ENCODE results near the gene ITSN1. TPM values are rescaled to one million over a fixed set of nuclear protein-coding genes. Genes with fewer than 3 reads are reported as not detected.

Gene ITSN1
- total and polyA plus RNA-seq, 2 of the 13 experiments (the other 11 are each of a cell fraction or from before 2014, with no cell fraction given): 26.1 to 33.8 TPM

DNA sequence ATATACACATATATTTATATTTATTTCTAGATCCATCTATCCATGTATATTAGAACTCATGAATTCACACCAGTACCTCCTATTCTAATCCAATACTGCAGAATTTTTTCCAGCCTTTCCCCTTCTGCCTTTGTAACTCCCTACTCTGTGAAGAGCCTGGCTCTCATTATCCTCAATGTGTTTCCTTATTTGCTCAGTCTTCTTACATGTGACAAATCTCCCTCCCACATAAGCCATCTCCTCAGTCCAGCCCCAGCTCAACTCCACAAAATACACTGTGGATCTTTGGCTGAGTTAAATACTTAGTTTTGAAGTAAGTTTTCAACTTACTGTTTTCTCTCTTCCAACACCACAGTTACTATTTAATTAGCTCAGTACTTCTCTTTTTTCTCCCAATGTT lies 227.6 kb downstream of the ITSN1 start (continued):
- TF ChIP-seq YY1 (IDR thresholded peaks at IDR 0.05; ENCODE audit: insufficient read depth, insufficient replicate concordance, low read depth, low read length) (no peak), ZSCAN21 (CRISPR knock-in tag; IDR thresholded peaks at IDR 0.05; ENCODE audit: borderline replicate concordance) (no peak), MEIS2 (CRISPR knock-in tag; IDR thresholded peaks at IDR 0.05) (no peak), ZFP1 (CRISPR knock-in tag; IDR thresholded peaks at IDR 0.05) (no peak), ZNF549 (CRISPR knock-in tag; IDR thresholded peaks at IDR 0.05) (no peak), ZNF816 (CRISPR knock-in tag; IDR thresholded peaks at IDR 0.05; ENCODE audit: borderline replicate concordance) (no peak), PHF5A (CRISPR knock-in tag; IDR thresholded peaks at IDR 0.05; ENCODE audit: low read depth, unreplicated experiment) (no peak)
- TF ChIP-seq, protein P1, sequence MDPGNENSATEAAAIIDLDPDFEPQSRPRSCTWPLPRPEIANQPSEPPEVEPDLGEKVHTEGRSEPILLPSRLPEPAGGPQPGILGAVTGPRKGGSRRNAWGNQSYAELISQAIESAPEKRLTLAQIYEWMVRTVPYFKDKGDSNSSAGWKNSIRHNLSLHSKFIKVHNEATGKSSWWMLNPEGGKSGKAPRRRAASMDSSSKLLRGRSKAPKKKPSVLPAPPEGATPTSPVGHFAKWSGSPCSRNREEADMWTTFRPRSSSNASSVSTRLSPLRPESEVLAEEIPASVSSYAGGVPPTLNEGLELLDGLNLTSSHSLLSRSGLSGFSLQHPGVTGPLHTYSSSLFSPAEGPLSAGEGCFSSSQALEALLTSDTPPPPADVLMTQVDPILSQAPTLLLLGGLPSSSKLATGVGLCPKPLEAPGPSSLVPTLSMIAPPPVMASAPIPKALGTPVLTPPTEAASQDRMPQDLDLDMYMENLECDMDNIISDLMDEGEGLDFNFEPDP (CRISPR knock-in tag; conservative IDR thresholded peaks at IDR 0.05): no peak

DNA sequence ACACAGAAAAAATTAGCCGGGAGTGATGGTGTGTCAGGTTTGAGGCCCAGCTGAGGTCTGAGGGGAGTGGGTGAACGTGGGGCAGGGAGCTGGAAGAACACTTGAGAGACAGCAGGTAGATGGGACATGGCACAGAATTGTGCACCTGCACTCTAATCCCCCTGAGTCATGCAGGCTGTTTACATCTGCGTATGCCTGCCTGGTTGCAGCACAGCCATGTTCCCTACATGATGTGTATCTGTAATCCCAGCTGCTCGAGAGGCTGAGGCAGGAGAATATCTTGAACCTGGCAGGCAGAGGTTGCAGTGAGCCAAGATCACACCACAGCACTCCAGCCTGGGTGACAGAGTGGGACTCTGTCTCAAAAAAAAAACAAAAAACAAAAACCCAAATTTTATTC lies 228.5 kb downstream of the ITSN1 start:
- no peaks in the 10 kb centered on the region for H3K9me3 ChIP-seq (ENCODE audit: low read length)
- peaks cover 0 to under 1% of the 10 kb centered on the region in 2 experiments; a peak in 1 of 5 replicates for H3K27me3 ChIP-seq (ENCODE audit: control insufficient read depth in 1 of 2, insufficient read depth in 2 of 2, low read length in 2 of 2)
- BruUV-seq (replicated peaks): no TSS peak
- ATAC-seq (no peak), DNase-seq (ENCODE audit: low spot score) (no peak), FAIRE-seq (no peak)
- H3K4me1 ChIP-seq (ENCODE audit: insufficient read depth, low read length): peaks cover 26% of the 10 kb centered on the region
- H4K20me1 ChIP-seq (ENCODE audit: insufficient read depth, low read length): no peaks in the 10 kb centered on the region
- H3K4me2 ChIP-seq (ENCODE audit: low read depth, low read length): no peak overlapping the region
- intact Hi-C loops (cut with micrococcal nuclease; ENCODE audit: unreplicated experiment): no loop called here
- CTCF ChIA-PET (ENCODE audit: low intra/inter-chr PET ratio, low total read pairs): no interaction called here
- TF ChIP-seq ZNF816 (CRISPR knock-in tag; IDR thresholded peaks at IDR 0.05; ENCODE audit: borderline replicate concordance) (no peak), FOXA1 (IDR thresholded peaks at IDR 0.05) (no peak), FOXA1 (CRISPR knock-in tag; IDR thresholded peaks at IDR 0.05) (0 out of 2 replicates have a peak, but pooled peaks have one; percentile 12), SSRP1 (CRISPR knock-in tag; IDR thresholded peaks at IDR 0.05) (no peak), NAIF1 (CRISPR knock-in tag; IDR thresholded peaks at IDR 0.05; ENCODE audit: borderline replicate concordance) (no peak)
- H3K79me2 ChIP-seq (ENCODE audit: insufficient read depth, low read length): no peaks in the 10 kb centered on the region
- H2AFZ ChIP-seq (ENCODE audit: low read length): no peak overlapping the region
- H3K36me3 ChIP-seq (replicated peaks in 1 of 2; ENCODE audit: control insufficient read depth in 1 of 2, insufficient read depth in 2 of 2, low read length in 2 of 2): no peaks in the 10 kb centered on the region
- no peak overlapping the region for H3K4me3 ChIP-seq (replicated peaks in 1 of 3; ENCODE audit: insufficient read depth in 1 of 3, low read depth in 2 of 3, low read length in 3 of 3)
- POLR2A ChIA-PET: no interaction called here
- H3K9ac ChIP-seq (ENCODE audit: insufficient read depth, low read depth, low read length): no peak overlapping the region
- in situ Hi-C loops (cut with HindIII; ENCODE audit: extremely low pct_ligation_motif_present, low pct_unique_long_range_greater_than_20kb): no loop called here
- 31% methylated on average over 4 of the region's 4 CpGs for WGBS (ENCODE audit: low lambda C conversion rate)
- H3K27ac ChIP-seq (ENCODE audit: extremely low read length, insufficient read depth, low read length): no peak overlapping the region
